Neuronal stem cell (in vitro differentiated cells): ENCODE measurements around the gene TMEM163.

Experiments used
- DNase-seq: peaks from one replicate; pipeline ENCODE4 v3.0.0-alpha.2; 2013; ENCODE audit warnings: low spot score
- H2AFZ ChIP-seq: one replicate; pipeline ENCODE4 v1.6.1; 2013; ENCODE audit warnings: mild to moderate bottlenecking, low read length, inconsistent platforms
- H2AK5ac ChIP-seq: 2 replicates; pipeline ENCODE4 v1.6.1; 2013; ENCODE audit warnings: low read depth, mild to moderate bottlenecking, inconsistent platforms, low read length, moderate library complexity, mixed read lengths
- H2BK120ac ChIP-seq: 2 replicates; pipeline ENCODE4 v1.6.1; 2013; ENCODE audit warnings: low read depth, mild to moderate bottlenecking, inconsistent platforms, low read length, moderate library complexity, mixed read lengths
- H2BK12ac ChIP-seq: one replicate; pipeline ENCODE4 v1.6.1; 2013; ENCODE audit warnings: low read length, inconsistent platforms
- H2BK15ac ChIP-seq: 2 replicates; pipeline ENCODE4 v1.6.1; 2013; ENCODE audit warnings: mild to moderate bottlenecking, low read length, inconsistent platforms, mixed read lengths
- H2BK5ac ChIP-seq: one replicate; pipeline ENCODE4 v1.6.1; 2013; ENCODE audit warnings: inconsistent platforms, mild to moderate bottlenecking, low read length, moderate library complexity
- H3K14ac ChIP-seq: one replicate; pipeline ENCODE4 v1.6.1; 2013; ENCODE audit warnings: low read length, inconsistent platforms
- H3K18ac ChIP-seq: 2 replicates; pipeline ENCODE4 v1.6.1; 2013; ENCODE audit warnings: low read length, inconsistent platforms
- H3K23ac ChIP-seq: 2 replicates; pipeline ENCODE4 v1.6.1; 2013; ENCODE audit warnings: low read depth, mild to moderate bottlenecking, mixed read lengths, low read length, inconsistent platforms; ENCODE audit not compliant: poor library complexity
- H3K27ac ChIP-seq: replicated peaks from 3 replicates; pipeline ENCODE4 v1.5.1; 2013; ENCODE audit warnings: low read length, inconsistent platforms
- H3K27me3 ChIP-seq, 3 experiments: 2 replicates each; pipeline ENCODE4 v1.6.1; 2013; ENCODE audit warnings: low read length in 3 of 3, mild to moderate bottlenecking in 2 of 3, inconsistent platforms in 1 of 3, low read depth in 1 of 3, mixed read lengths in 1 of 3, moderate library complexity in 1 of 3; ENCODE audit not compliant: control insufficient read depth in 3 of 3, insufficient read depth in 3 of 3
- H3K36me3 ChIP-seq, 2 donors: replicated peaks in 1 of 2; 2 replicates each; pipeline ENCODE4 v1.6.1; 2013; ENCODE audit warnings: low read length in 2 of 2; ENCODE audit not compliant: control insufficient read depth in 2 of 2, insufficient read depth in 2 of 2
- H3K4ac ChIP-seq: 2 replicates; pipeline ENCODE4 v1.6.1; 2013; ENCODE audit warnings: inconsistent platforms, mild to moderate bottlenecking, low read length, moderate library complexity
- H3K4me1 ChIP-seq, 2 donors: 1 replicate in 1 of 2; 2 replicates in 1 of 2; pipeline ENCODE4 v1.6.1; 2013; ENCODE audit warnings: low read length in 2 of 2, low read depth in 1 of 2; ENCODE audit not compliant: control insufficient read depth in 2 of 2, insufficient read depth in 1 of 2
- H3K4me2 ChIP-seq: one replicate; pipeline ENCODE4 v1.6.1; 2013; ENCODE audit warnings: mild to moderate bottlenecking, low read length, inconsistent platforms; ENCODE audit not compliant: insufficient read depth, poor library complexity, severe bottlenecking
- H3K4me3 ChIP-seq, 2 donors: 2 replicates each; pipeline ENCODE4 v1.5.1; 2013; ENCODE audit warnings: low read length in 2 of 2, mild to moderate bottlenecking in 2 of 2, inconsistent platforms in 1 of 2, moderate library complexity in 1 of 2
- H3K79me1 ChIP-seq: one replicate; pipeline ENCODE4 v1.6.1; 2013; ENCODE audit warnings: low read depth, mild to moderate bottlenecking, inconsistent platforms, low read length, moderate library complexity
- H3K9ac ChIP-seq: one replicate; pipeline ENCODE4 v1.6.1; 2013; ENCODE audit warnings: mild to moderate bottlenecking, low read depth, low read length, inconsistent platforms; ENCODE audit not compliant: poor library complexity
- H3K9me3 ChIP-seq, 2 donors: replicated peaks in 1 of 2; 2 replicates each; pipeline versions ENCODE3 to v1.6.1; 2013; ENCODE audit warnings: low read length in 2 of 2, mild to moderate bottlenecking in 2 of 2, inconsistent platforms in 1 of 2, low read depth in 1 of 2, mixed read lengths in 1 of 2, moderate library complexity in 1 of 2; ENCODE audit not compliant: control insufficient read depth in 2 of 2, insufficient read depth in 1 of 2
- H4K8ac ChIP-seq: one replicate; pipeline ENCODE4 v1.6.1; 2013; ENCODE audit warnings: low read depth, mild to moderate bottlenecking, inconsistent platforms, low read length, moderate library complexity
- H4K91ac ChIP-seq: one replicate; pipeline ENCODE4 v1.6.1; 2013; ENCODE audit warnings: low read length, low read depth, mild to moderate bottlenecking, inconsistent platforms; ENCODE audit not compliant: poor library complexity
- WGBS, 2 donors: extraction: QIAGEN DNeasy Blood & Tissue Kit; methylation state at CpG; one replicate each; pipeline ENCODE4 v1.1.7; 2013; ENCODE audit warnings: missing lambda C conversion rate in 2 of 2, mixed read lengths in 1 of 2; ENCODE audit not compliant: insufficient read length in 2 of 2, insufficient replicate concordance in 1 of 2; ENCODE audit errors: extremely low coverage in 2 of 2; 5-methylcytosine and 5-hydroxymethylcytosine counted together

TMEM163 gene

GRCh38 chr2:134640494-134640893 lies 78.3 kb downstream of the TMEM163 start:
- Histone ChIP-seq H3K4ac (no peak overlapping the region), H2BK120ac (no peak overlapping the region), H2BK5ac (no peak overlapping the region), H2AFZ (no peak overlapping the region), H2BK15ac (no peak overlapping the region), H4K8ac (no peak overlapping the region), H3K23ac (no peak overlapping the region), H3K9me3 (peaks cover 0 to 1% of the 10 kb centered on the region in 2 donors), H3K27ac (no peak overlapping the region), H3K36me3 (no peaks in the 10 kb centered on the region), H3K4me2 (no peak overlapping the region), H3K4me3 (no peak overlapping the region), H3K9ac (no peak overlapping the region), H2BK12ac (no peak overlapping the region), H3K4me1 (peaks cover 0 to 7% of the 10 kb centered on the region in 2 donors), H3K27me3 (no peaks in the 10 kb centered on the region), H3K79me1 (no peaks in the 10 kb centered on the region), H3K18ac (no peak overlapping the region), H2AK5ac (no peak overlapping the region), H3K14ac (no peak overlapping the region), H4K91ac (no peak overlapping the region)
- WGBS, 2 donors: no CpG with 5 or more reads among the region's 4 CpGs
- no peak for DNase-seq

- Histone ChIP-seq H2BK120ac (no peak overlapping the region), H3K4me2 (no peak overlapping the region), H3K14ac (no peak overlapping the region), H3K36me3 (no peaks in the 10 kb centered on the region), H2AFZ (no peak overlapping the region), H4K91ac (no peak overlapping the region), H3K18ac (no peak overlapping the region), H3K4ac (no peak overlapping the region), H2AK5ac (no peak overlapping the region), H3K9ac (no peak overlapping the region), H3K27me3 (no peaks in the 10 kb centered on the region), H3K9me3 (peaks cover 0 to 1% of the 10 kb centered on the region in 2 donors), H4K8ac (no peak overlapping the region), H2BK15ac (no peak overlapping the region), H3K23ac (no peak overlapping the region), H3K79me1 (no peaks in the 10 kb centered on the region), H2BK5ac (no peak overlapping the region), H3K4me3 (no peak overlapping the region), H3K27ac (no peak overlapping the region), H3K4me1 (peaks cover 0 to 7% of the 10 kb centered on the region in 2 donors), H2BK12ac (no peak overlapping the region)
- WGBS, 2 donors: no CpG with 5 or more reads among the region's 2 CpGs
- DNase-seq: no peak
Measured at GRCh38 chr2:134639265-134639664, 79.5 kb downstream of the TMEM163 start.

- no CpG with 5 or more reads among the region's 1 CpG for WGBS, 2 donors
Measured at GRCh38 chr2:134636714-134637113, 82.1 kb downstream of the TMEM163 start.

GRCh38 chr2:134634054-134634753 lies 84.6 kb downstream of the TMEM163 start:
- Histone ChIP-seq H2BK12ac (no peak overlapping the region), H2AFZ (no peak overlapping the region), H3K4me2 (no peak overlapping the region), H2BK120ac (no peak overlapping the region), H2BK15ac (no peak overlapping the region), H3K79me1 (no peaks in the 10 kb centered on the region), H3K27me3 (no peaks in the 10 kb centered on the region), H3K14ac (no peak overlapping the region), H4K8ac (no peak overlapping the region), H2AK5ac (no peak overlapping the region), H2BK5ac (no peak overlapping the region), H3K9ac (no peak overlapping the region), H3K4me3 (no peak overlapping the region), H3K23ac (no peak overlapping the region), H3K18ac (no peak overlapping the region), H3K9me3 (peaks cover 0 to 1% of the 10 kb centered on the region in 2 donors), H4K91ac (no peak overlapping the region), H3K27ac (no peak overlapping the region), H3K4me1 (peaks cover 0 to 10% of the 10 kb centered on the region in 2 donors), H3K4ac (no peak overlapping the region), H3K36me3 (no peaks in the 10 kb centered on the region)
- WGBS, 2 donors: no CpG with 5 or more reads among the region's 2 CpGs
- DNase-seq: no peak

More at GRCh38 chr2:134636714-134637113, 82.1 kb downstream of the TMEM163 start:
- Histone ChIP-seq H2AK5ac (no peak overlapping the region), H2BK5ac (no peak overlapping the region), H3K14ac (no peak overlapping the region), H3K9ac (no peak overlapping the region), H4K8ac (no peak overlapping the region), H3K79me1 (no peaks in the 10 kb centered on the region), H3K27ac (no peak overlapping the region), H2BK120ac (no peak overlapping the region), H3K23ac (no peak overlapping the region), H2AFZ (no peak overlapping the region), H3K4me3 (no peak overlapping the region), H3K18ac (no peak overlapping the region), H3K9me3 (peaks cover 0 to 1% of the 10 kb centered on the region in 2 donors), H3K4me1 (peaks cover 0 to 11% of the 10 kb centered on the region in 2 donors), H3K27me3 (no peaks in the 10 kb centered on the region), H2BK15ac (no peak overlapping the region), H2BK12ac (no peak overlapping the region), H4K91ac (no peak overlapping the region), H3K36me3 (no peaks in the 10 kb centered on the region), H3K4ac (no peak overlapping the region), H3K4me2 (no peak overlapping the region)
- no peak for DNase-seq
